DMS153 treated with DMSO at 0.1 percent for 48 hours (cell line): ENCODE data around the gene SLC7A6OS.
"Not testable (repeated sequence)": the region's sequence is repeated elsewhere in the genome, so short reads cannot be mapped to it uniquely, and the experiment has no call there.

Experiments
- DNase-seq: peaks from one replicate; lab custom pipeline; 2025; ENCODE audit not compliant: unreplicated experiment; lab: John Stamatoyannopoulos, UW

The SLC7A6OS gene

DNA sequence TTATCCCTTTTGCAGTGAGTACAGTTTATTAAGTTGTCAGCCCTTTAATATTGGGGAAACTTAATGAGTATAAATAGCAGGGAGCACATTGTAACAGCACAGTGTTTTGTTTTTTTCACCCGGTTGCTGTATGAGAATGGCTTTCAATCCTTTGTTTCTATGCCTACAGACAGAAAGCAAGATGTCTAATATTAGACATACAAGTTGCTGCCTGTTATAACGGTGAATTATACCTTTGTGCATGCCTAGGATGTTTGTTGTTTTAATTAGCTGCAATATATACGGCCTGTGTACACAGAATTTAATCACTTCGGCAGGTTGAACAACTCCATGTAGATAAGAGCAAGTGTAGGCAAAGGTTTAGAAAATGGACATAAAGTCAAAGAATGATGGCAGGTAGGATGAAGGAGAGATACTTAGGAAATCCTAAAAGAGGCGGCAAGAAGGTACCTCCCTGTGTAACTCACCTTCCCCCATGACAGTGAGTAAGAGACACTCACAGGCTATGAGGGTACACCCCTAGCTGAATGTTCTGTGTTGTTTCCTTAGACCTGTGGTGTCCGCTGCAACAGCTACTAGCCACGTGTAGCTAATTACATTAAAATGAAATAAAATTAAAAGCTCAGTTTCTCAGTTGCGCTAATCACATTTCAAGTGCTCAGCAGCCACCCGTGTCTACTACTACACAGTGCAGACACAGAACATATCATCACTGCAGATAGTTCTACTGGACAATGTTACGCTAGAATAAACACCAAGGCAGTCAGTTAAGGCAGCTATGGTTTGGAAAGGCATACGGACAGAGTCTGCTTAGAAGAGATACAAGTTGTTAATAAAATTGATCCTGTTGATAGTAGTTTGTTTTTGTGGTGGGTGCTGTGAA, 10.9 kb downstream of the SLC7A6OS start:
- no peak for DNase-seq

DNA sequence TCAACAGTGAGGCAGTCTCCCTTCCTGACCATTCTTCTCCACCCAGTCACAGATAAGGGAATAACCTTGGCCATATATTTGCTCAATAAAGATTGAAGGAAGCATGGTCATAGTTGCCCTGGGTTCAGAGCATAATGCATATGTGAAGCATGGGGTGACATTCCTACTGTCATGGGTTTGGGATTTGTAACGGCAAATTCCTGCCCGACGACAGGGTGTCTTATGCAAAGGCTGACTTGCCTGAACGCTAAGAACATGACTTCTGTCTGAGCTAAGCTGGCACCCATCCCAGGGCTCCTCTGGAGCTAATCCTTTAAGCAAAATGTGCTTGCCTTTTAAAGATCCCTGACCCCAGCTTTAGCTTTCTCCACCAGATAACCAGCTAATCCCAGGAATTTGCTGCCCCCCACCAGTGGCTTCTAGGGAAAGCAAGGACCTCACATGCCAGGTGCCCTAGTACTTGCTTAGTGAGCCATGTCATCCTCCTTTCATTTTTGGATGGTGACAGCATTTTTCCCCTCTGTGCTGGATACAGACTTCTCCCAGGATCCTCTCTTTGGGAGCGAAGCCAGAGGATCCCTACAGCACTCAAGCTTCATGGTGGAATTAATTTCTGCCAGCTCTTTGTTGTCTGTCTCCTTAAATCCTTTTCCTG, 11.7 kb downstream of the SLC7A6OS start:
- DNase-seq: no peak

DNA sequence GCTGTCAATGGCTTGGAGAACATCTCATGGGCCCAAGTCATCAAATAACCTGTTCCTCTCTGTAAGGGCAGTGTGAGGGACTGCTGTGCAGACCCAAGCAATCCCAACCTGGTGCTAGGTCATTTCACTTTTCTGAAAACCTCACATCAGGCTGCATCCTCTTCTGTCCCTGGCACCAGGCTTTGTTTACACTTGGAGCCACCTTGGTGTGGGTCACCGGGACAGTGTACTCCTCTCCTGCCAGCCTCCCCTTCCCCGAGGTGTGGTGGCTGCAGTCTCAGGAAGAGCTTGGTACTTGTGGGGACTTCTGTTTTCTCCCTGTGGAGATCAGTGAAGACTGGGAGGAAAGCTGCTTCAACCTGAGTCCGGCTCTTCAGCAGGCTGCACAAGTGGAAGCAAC, 12.4 kb downstream of the SLC7A6OS start:
- no peak for DNase-seq

DNA sequence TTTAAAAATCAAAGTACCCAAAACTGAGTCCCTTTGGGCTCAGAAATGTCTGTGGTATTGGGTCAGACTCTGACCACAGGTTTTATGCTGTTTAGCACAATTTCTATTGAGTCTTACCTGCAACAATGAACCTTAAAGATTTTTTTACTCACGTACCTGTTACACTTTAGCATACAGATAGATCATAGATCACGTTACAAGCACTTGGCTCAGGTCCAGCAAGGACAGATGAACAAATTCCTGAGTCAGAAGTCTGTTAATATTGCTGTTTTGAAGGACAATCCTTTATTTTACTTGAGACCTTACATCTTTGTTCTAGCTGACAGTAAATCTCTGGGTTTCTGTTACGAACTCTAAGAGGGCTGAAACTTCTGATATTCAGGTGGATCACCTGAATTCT, 12.8 kb downstream of the SLC7A6OS start:
- DNase-seq: no peak

DNA sequence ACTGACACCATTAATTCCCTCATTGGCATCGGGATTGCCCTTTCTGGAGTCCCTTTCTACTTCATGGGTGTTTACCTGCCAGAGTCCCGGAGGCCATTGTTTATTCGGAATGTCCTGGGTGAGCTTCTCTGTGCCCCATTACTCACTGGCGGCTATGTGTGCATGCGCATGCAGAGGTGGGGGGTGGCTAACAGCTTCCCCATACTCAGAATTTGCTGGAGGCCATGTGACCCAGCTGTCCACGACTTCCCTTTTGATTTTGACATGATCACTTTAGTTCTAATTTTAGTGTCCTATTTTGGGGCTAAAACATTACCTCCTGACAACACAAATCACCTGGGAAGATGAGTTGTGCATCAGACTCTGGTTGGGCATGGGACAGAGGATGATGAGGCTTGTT, 14.1 kb downstream of the SLC7A6OS start:
- DNase-seq: no peak

DNA sequence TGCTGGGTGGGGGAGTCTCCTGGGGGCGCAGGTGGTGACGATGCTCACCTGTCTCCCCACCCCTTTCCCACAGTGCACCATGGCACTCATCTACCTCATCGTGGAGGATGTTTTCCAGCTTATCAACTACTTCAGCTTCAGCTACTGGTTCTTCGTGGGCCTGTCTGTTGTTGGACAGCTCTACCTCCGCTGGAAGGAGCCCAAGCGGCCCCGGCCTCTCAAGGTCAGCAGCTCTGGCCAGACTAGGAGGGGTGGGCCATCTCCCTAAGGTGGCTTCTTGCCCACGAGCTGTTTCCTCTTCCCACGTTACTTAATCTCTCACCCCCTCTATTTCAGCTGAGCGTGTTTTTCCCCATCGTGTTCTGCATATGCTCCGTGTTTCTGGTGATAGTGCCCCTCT, 14.5 kb downstream of the SLC7A6OS start:
- no peak for DNase-seq

DNA sequence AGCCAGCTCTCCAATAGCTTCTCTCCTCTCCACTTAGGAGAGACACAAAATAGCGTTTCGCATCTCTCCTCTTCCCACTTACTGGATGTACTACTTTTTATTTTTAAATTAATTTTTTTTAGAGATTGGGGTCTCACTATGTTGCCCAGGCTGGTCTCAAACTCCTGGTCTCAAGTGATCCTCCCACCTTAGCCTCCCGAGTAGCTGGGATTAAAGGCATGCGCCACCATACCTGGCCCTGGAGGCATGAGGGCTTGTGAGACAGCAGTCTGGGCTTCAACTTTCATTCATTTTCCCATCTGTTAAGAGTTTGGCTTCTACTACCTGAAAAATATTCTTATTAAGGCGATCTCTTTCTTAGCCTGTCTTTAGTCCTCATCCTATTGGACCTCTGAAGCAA, 18.3 kb downstream of the SLC7A6OS start:
- DNase-seq: no peak

DNA sequence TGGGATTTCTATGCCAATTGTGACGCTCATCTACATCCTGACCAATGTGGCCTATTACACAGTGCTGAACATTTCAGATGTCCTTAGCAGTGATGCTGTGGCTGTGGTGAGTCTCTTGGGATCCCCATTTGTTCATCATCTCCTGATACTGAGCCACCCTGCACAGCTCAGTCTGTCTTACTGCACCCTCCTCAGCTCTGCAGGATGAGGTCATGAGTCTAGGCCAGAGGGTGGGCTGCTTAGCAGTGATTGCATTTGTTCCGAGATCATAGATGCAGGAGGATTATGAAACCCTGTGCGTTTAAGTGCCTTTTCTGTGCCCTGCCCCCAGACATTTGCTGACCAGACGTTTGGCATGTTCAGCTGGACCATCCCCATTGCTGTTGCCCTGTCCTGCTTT, 19.5 kb downstream of the SLC7A6OS start:
- no peak for DNase-seq

DNA sequence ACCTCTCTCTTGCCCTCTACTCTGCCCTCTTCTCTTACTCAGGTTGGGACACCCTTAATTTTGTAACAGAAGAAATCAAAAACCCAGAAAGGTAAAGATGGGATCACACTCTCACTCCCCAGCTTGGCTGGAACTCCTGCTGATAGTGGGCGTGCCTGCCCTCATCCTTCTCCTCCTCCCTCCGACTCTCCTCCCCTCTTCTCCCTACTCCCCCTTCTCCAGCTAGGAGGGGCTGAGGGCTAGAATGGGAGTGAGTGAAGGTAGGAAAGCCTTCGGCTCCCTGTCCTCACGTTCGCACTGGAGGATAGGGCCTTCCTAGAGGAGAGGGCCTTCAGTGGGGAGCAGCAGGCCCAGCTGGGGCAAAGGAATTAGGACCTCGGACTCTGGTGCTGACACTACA, 20.3 kb downstream of the SLC7A6OS start:
- DNase-seq: no peak

DNA sequence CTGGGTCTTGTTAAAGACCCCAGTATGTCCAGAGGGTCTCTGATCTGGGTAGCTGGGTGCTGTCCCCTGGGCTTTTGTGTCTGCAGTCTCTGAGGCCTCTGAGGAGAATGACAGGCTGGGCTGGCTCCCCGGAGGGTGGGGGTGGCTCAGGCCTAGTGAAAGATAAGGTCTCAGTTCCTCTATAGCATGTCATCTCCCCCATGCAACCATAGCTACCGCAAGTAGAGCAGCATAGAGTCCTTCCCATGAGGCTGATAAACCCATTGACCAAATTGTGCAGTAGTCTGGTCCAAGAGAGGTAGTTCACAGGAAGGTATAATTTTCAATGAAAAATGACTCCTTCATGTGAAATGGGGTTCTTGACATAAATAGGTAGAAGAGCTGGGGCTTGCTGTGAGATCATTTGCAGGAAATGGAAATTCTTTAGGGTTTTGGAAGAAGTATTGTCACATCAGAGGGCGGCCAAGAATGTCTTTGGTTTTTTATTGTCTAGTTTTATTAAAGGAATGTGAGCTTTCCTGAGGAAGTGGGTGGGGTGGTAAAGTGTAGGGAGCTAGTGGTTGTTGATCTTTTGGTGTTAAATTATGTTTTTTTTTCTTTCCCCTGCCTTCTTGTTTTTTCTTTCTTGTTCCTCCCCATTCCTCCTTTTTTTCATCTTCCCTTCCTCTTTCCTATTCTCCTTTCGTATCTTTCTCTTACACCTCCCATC, 21.0 kb downstream of the SLC7A6OS start:
- no peak for DNase-seq

DNA sequence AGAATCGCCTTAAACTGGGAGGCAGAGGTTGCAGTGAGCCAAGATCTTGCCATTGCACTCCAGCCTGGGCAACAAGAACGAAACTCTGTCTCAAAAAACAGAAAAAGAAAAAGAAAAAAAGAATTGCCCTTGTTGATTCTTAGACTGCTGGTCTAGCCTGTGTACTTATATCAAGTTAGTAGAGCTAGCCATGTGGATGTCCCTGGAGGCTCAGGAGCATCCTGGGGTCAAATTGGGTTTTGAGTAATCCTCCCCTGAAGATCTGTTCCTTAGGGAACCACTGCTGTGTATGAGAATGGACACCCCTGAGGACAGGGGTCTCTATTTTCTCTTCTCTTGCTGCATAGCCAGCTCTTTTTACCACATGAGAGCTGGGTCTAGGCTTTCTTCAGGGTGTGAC, 21.5 kb downstream of the SLC7A6OS start:
- DNase-seq: no peak

DNA sequence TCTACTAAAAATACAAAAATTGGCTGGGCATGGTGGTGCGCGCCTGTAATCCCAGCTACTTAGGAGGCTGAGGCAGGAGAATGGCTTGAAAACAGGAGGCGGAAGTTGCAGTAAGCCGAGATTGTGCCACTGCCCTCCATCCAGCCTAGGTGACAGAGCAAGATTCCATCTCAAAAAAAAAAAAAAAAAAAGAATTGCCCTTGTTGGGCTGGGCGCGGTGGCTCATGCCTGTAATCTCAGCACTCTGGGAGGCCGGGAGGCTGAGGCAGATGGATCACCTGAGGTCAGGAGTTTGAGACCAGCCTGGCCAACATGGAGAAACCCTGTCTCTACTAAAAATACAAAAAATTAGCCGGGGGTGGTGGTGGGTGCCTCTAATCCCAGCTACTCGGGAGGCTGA, 21.9 kb downstream of the SLC7A6OS start:
- not testable (repeated sequence) for DNase-seq

DNA sequence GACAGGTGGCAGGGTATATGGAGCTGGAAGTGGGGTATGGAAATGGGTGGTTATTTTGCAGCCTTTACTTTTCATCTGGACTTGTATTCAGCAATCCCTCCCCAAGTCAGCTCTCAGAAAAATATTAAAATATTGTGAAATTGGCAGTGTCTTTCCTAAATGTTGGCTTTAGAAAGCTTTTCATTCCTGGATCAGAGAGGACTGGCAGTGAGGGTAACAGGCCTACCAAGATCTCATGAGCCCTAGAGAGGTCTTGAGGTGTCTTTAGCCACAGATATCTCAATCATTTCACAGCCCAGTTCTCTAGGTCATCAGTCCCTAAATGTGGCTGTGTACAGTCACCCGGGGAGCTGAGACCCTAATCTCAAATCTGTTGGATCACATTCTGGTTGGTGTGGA, 22.5 kb downstream of the SLC7A6OS start:
- DNase-seq: no peak

DNA sequence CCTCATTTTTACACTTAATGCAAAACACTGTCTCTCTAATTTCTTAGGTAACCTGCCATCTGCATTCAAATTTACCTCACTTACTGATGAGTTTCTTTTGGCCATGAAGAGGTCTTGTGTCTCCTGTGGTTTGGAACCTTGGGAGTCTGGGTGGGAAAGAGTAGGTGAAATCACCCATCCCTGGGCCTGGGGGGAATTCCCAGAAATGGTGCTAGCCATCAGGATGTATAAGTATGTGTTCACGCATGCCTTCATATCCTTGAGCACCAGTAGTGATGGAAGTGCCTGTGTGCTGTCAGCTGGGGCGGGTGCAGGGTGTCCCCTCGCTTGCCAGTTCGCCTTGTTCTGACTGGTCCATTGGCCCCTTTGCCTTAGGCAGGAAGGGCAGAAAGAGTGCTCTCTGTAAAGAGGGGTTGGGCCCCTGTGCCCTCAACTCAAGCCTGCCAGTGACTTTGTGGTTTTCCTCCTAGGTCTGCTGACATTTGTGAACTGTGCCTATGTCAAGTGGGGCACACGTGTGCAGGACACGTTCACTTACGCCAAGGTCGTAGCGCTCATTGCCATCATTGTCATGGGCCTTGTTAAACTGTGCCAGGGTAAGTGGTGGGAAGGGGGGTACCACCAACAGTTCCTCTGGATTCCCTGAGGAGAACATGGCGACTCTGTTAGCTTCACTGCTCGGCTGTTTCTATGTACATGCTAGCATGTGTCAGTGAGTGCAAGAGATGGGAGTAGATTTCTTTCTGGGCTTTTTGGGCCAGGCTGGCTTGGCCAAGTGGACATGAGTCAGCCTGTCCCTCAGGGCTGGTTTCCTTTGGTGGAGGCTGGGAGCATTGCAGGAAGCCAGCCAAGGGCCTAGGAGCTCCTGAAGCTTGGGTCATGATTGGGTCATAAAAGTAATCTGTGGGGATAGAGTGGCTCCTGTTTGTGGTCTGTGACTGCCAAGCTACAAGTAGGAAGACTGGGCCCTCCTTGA, 23.2 kb downstream of the SLC7A6OS start:
- DNase-seq: no peak

DNA sequence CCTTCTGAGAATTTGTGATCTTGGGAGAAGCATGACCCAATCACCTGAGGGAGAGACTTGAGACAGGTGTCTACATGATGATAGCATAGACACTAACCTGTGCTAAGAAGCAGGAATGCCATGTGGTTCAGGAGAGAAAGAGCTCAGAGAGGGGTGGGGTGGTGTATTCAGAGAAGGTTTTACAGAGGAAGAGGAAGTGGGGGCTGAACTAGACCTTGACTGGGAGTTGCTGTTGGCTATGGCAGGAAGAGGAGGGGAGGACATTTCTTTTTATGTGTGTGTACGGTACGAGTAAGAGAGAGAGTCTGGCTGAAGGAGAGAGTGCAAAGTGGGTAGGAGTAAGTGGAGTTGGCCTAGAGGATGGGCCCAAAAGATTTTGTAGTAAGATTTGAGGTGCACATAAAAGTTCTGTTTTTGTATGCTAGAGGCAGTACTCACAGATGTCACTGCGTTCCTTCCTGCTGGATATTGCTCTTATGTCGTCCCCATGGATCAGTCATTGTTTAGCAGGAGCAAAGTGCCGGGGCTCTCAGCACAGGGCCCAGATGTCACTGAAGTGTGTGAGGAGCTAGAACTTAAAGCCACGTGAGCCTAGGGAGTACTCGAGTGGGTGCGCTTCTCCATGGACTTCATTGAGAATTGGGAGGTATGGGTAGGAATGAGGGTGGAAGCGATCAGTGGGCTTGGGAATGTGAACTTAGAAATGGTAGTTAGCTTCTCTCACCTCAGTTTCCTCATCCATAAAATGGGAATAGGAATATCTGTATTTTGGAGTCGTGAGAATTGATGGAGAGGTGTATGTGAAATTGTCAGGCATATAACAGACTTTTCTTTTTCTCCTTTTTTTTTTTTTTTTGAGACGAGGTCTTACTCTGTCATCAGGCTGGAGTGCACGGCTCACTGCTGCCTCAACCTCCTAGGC, 24.3 kb downstream of the SLC7A6OS start:
- no peak for DNase-seq

DNA sequence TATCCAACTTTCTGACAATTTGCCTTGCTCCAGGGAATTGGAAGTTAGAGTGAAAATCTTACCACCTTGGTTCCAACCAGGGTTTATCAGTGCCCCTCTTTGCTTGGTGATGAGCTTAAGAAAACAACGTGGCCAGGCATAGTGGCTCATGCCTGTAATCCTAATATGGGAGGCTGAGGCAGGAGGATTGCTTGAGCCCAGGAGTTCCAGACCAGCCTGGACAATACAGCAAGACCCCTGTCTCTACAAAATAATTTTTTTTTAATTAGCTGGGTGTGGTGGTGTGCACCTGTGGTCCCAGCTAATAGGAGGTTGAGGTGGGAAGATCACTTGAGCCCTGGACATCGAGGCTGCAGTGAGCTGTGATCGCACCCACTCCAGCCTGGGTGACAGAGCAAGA, 25.1 kb downstream of the SLC7A6OS start:
- DNase-seq: no peak

DNA sequence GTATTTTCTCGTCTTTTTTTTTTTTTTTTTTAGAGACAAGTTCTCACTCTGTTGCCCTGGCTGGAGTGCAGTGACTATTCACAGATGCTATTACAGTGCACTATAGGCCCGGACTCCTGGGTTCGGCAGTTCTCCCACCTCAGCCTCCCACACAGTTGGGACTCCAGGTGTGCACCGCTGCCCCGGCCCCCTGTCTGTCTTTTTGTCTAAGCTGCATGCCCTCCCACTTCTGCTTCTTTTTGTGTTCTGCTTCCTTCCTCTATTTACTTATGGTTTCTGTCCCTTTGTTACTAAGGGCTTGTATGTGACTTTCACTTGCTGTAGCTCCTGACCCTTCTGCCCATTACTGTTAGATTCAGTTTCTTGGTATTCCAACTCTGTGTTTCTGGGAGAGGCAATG, 25.9 kb downstream of the SLC7A6OS start:
- no peak for DNase-seq

DNA sequence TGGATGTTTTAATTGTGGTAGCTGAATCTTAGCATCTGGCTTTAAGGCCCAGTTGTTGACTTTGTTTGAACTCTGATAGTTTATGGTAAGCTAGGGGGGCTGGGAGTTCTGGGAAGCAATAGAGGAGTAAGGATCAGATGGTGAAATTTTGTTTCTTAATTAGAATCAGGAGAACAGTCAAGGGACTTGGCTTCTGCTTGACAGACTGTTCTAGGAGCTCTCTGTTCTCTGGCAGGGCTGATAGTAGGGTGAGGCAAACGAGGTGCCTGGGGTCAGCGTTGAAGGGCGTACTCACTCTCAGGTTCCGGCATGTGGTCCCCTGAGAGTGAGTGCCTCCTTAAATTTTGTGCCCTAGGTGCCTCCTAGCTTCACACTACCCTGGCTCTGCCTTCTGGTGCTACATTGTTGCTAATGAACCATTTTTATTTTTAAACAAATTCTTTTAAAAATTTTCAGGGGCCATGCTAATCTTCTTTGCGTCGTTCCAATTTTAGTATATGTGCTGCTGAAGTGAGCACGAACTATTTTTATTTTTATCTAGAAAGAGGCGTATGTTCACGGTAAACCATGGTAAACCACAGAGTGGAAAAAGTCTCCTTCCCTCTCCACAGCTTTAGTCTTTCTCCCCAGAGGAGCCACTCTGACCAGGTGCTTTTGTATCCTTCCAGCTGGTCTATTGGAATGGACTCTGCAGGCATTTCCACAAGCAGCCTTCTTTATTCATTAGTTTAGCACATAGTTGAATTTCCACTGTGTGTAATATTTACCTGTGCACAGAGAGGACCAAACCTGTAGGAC, 26.7 kb downstream of the SLC7A6OS start:
- DNase-seq: no peak

DNA sequence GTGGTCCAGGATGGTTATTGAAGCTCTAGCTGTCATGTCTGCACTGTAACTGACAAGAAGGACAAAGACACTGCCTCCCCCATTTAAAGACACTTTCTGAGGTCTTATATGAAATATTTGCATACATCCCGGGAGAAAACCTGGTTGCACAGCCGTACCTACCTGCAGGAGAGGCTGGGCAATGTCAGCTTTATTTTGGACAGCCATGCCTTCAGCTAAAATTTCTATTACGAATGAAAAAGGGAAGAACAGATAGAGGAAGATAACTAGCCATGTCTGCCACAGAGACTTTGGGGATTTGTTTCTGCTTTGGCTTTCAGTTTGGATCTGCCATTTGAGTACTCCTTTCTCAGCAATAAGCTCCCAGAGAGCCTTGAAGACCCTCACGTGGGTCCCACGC, 27.4 kb downstream of the SLC7A6OS start:
- no peak for DNase-seq
